CD4-positive, alpha-beta memory T cell (primary cell): ENCODE measurements around the gene HPS3. TPM values are rescaled to one million over a fixed set of nuclear protein-coding genes. Genes with fewer than 3 reads are reported as not detected.

ENCODE experiments used
- CTCF ChIA-PET: fragments of 350-600 bp; sonication (Branson Sonifier 250); formaldehyde crosslinking; loops from one replicate; lab custom pipeline; 2021; ENCODE audit warnings: inconsistent platforms; ENCODE audit not compliant: partially characterized antibody; lab: Charles Lee
- POLR2A ChIA-PET: fragments of 350-600 bp; sonication (Branson Sonifier 250); formaldehyde crosslinking; loops from one replicate; lab custom pipeline; 2021; ENCODE audit not compliant: partially characterized antibody; lab: Charles Lee
- DNase-seq, 5 donors: peaks; one replicate each; pipeline versions ENCODE4 v3.0.0 to v3.0.0-alpha.2; 2020 to 2022; ENCODE audit warnings: mixed read lengths in 1 of 5
- H3K27ac ChIP-seq: one replicate; pipeline ENCODE4 v1.7.0; 2013; ENCODE audit warnings: low read depth, low read length
- H3K27me3 ChIP-seq: 2 replicates; pipeline ENCODE4 v1.7.0; 2013; ENCODE audit warnings: mild to moderate bottlenecking, low read length, moderate library complexity; ENCODE audit not compliant: insufficient read depth
- H3K36me3 ChIP-seq: 2 replicates; pipeline ENCODE4 v1.7.0; 2013; ENCODE audit warnings: mild to moderate bottlenecking, low read length, moderate library complexity; ENCODE audit not compliant: insufficient read depth
- H3K4me1 ChIP-seq: 2 replicates; pipeline ENCODE4 v1.7.0; 2013; ENCODE audit warnings: mild to moderate bottlenecking, low read length, moderate library complexity; ENCODE audit not compliant: insufficient read depth
- H3K4me3 ChIP-seq, 2 donors: one replicate each; pipeline ENCODE4 v1.7.0; 2013; ENCODE audit warnings: low read length in 2 of 2, mild to moderate bottlenecking in 1 of 2
- H3K9me3 ChIP-seq, 2 donors: one replicate each; pipeline ENCODE4 v1.7.0; 2013; ENCODE audit warnings: low read length in 2 of 2, control low read depth in 1 of 2; ENCODE audit not compliant: control insufficient read depth in 1 of 2
- H3K27ac Mint-ChIP-seq, 7 donors: one replicate each; pipeline ENCODE4 v1.8.0; 2020 to 2021; ENCODE audit warnings: mixed read lengths in 7 of 7, mild to moderate bottlenecking in 6 of 7, inconsistent platforms in 3 of 7, moderate library complexity in 3 of 7
- H3K27me3 Mint-ChIP-seq, 2 donors: one replicate each; pipeline ENCODE4 v1.8.0; 2020 to 2021; ENCODE audit warnings: mixed read lengths in 2 of 2
- H3K36me3 Mint-ChIP-seq, 2 donors: one replicate each; pipeline ENCODE4 v1.8.0; 2020 to 2021; ENCODE audit warnings: mixed read lengths in 2 of 2, inconsistent platforms in 1 of 2, mild to moderate bottlenecking in 1 of 2
- H3K4me1 Mint-ChIP-seq, 4 donors: one replicate each; pipeline ENCODE4 v1.8.0; 2020 to 2021; ENCODE audit warnings: mixed read lengths in 4 of 4, mild to moderate bottlenecking in 1 of 4
- H3K4me3 Mint-ChIP-seq, 8 donors: one replicate each; pipeline ENCODE4 v1.8.0; 2020 to 2021; ENCODE audit warnings: mixed read lengths in 8 of 8, mild to moderate bottlenecking in 7 of 8, moderate library complexity in 6 of 8, inconsistent platforms in 3 of 8
- H3K9me3 Mint-ChIP-seq, 8 donors: one replicate each; pipeline ENCODE4 v1.8.0; 2020 to 2021; ENCODE audit warnings: mixed read lengths in 8 of 8, mild to moderate bottlenecking in 5 of 8, inconsistent platforms in 3 of 8, moderate library complexity in 1 of 8
- intact Hi-C: fragments of 100-400 bp; cut with micrococcal nuclease; formaldehyde crosslinking; loops from one replicate; pipeline ENCODE4 v1.15.1; 2023
- polyA plus RNA-seq, 2 donors: library from polyadenylated mRNA; unstranded; fragments of 300-500 nt; fragmentation: Illumina TruSeq; gene quantifications; one replicate each; pipeline ENCODE4 v1.2.3, GENCODE V29; 2021
- total RNA-seq, 2 experiments: library from RNA; stranded (reverse); gene quantifications; one replicate each; pipeline ENCODE4 v1.2.3, GENCODE V29; 2021

The HPS3 gene
- total and polyA plus RNA-seq, 4 experiments from 2014 or later: 29.5 to 45.1 (median 32.7) TPM

DNA sequence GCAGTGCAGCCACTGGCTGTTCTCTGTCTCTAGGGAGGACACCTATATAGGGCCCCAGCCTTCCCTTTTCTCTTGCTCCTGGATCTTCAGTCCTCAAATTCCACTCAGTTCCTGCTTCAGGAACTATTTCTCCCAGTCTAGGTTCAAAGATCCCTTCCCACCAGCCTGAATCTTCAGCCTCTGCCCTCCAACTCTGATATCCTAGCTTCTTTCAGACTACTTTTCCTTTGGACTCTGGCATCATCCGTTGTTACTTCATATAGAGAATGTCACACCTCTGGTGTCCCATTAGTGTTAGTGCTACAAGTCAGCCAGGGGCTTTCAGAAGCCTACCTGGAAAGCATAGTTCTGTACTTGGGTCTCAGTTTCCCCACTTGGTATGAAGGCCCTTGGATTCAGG is 10.0 kb upstream of the HPS3 start:
- H3K36me3 Mint-ChIP-seq: no peaks in the 10 kb centered on the region
- POLR2A ChIA-PET: interaction anchor here (0.9 to 1.3 kb wide), 2 partner anchors 10 to 158 kb away, joined by 5 to 7 read pairs; partner anchors contain the start of gene HPS3
- no peaks in the 10 kb centered on the region for H3K36me3 ChIP-seq
- H3K27ac ChIP-seq: no peak overlapping the region
- H3K4me3 ChIP-seq: no peak overlapping the region
- no peaks in the 10 kb centered on the region for H3K9me3 ChIP-seq
- DNase-seq: no peak
- peaks cover 0 to 5% of the 10 kb centered on the region in 2 donors for H3K27me3 Mint-ChIP-seq
- H3K9me3 Mint-ChIP-seq: no peaks in the 10 kb centered on the region
- intact Hi-C loops: no loop called here
- no peaks in the 10 kb centered on the region for H3K4me1 ChIP-seq
- peaks cover 0 to 3% (median 2%) of the 10 kb centered on the region in 4 donors for H3K4me1 Mint-ChIP-seq
- no peaks in the 10 kb centered on the region for H3K27me3 ChIP-seq
- CTCF ChIA-PET: interaction anchor here (0.8 to 8.3 kb wide), 36 partner anchors 8 to 689 kb away, joined by 3 to 154 read pairs (median 5); partner anchors contain the start of genes COMMD2, HPS3 and TM4SF18
- H3K27ac Mint-ChIP-seq: no peak overlapping the region
- H3K4me3 Mint-ChIP-seq: no peak overlapping the region

DNA sequence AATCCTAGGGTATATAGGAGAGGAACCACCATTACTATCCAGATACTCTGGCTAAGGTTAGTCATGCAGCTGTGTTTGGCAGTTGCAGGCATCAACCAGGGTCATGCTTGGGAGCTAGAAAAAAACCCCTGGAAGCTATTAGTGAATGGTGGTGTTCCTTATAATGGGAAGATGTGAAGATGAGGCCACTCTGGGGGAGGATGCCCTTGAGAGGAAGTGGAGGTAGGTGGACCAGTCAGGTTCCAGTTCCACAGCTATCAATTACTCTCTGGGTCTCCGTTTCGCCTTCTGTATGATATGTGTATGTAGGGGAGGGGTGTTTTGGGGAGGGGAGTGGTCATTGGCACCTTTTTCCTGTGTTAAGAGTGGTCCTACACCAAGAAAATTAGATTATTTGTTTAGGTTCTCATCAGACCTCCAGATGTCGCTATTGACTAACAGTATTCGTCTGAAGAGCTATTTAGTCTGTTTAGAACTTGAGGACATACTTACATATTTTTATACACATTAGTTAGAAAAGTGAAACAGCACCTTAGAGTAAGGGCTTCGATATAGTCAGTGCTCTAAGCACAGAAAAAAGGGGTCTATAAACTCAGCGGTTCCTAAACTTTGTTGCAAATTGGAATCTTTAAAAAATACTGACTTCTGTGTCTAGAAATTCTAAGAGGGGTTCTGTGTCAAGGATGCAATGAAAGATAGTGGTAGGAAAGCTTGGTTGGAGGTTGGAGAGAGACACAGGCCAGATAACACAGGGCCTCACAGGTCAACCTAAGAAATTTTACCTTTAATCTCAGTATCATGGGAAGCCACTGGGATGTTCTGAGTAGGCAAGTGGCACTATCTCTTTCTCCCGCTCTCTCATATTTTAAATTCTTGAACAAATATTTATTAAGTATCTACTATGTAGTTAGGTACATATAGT is 9.1 kb upstream of the HPS3 start:
- no peaks in the 10 kb centered on the region for H3K36me3 ChIP-seq
- ChIA-PET CTCF (interaction anchor here (0.8 to 8.3 kb wide), 45 partner anchors 9 to 688 kb away, joined by 3 to 154 read pairs (median 4); partner anchors contain the start of genes COMMD2, HPS3 and TM4SF18), POLR2A (interaction anchor here (0.9 to 1.3 kb wide), 3 partner anchors 9 to 157 kb away, joined by 3 to 7 read pairs (median 5); partner anchors contain the start of gene HPS3)
- no peaks in the 10 kb centered on the region for H3K27me3 ChIP-seq
- Mint-ChIP-seq H3K9me3 (no peaks in the 10 kb centered on the region), H3K27me3 (peaks cover 3 to 8% of the 10 kb centered on the region in 2 donors), H3K4me1 (peaks cover 0 to 3% (median 2%) of the 10 kb centered on the region in 4 donors), H3K36me3 (no peaks in the 10 kb centered on the region), H3K4me3 (no peak overlapping the region), H3K27ac (no peak overlapping the region)
- intact Hi-C loops: loop anchor here (1.0 to 5.0 kb wide), 7 partner anchors 153 to 688 kb away; partner anchors contain the start of gene COMMD2
- H3K4me3 ChIP-seq: no peak overlapping the region
- no peaks in the 10 kb centered on the region for H3K9me3 ChIP-seq
- peak in 4 of 5 donors; percentile 49 to 54 (median 51) for DNase-seq
- H3K27ac ChIP-seq: no peak overlapping the region
- H3K4me1 ChIP-seq: no peaks in the 10 kb centered on the region

DNA sequence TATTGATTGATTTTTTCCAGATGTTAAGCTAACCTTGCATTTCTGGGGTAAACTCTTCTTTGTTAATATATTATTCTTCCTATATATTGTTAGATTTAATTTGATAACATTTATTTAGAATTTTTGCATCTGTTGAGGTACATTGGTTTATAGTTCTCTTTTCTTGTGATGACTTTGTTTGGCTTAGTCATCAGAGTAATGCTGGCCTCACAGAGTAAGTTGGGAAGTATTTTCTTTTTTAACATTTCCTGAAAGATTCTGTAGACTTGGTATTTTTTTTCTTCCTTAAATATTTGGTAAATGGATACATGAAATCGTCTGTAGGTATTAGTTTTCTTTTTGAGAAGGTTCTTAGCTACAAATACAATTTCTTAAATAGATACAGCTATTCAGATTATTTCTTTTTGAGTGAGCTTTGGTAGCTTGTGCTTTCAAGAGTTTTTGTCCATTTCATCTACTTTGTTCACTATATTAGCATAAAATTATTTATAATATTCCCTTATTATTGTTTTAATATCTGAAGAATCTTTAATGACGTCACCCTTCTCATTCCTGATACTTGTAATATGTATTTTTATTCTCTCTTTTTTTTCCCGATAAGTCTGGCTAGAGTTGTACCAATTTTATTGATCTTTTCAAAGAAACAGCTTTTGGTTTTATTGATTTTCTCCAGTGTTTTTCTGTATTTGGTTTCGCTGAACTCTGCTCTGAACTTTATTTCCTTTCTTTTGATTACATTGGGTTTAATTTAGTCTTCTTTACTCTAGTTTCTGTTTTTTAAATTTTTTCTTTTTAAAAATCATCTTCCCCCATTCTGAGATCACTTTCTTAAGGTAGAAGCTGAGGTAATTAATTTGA is 6.5 kb upstream of the HPS3 start:
- no peaks in the 10 kb centered on the region for H3K9me3 ChIP-seq
- intact Hi-C loops: loop anchor here (5.0 kb wide), 3 partner anchors 219 to 629 kb away; partner anchors contain the start of gene COMMD2
- Mint-ChIP-seq H3K4me3 (no peak overlapping the region), H3K27ac (no peak overlapping the region), H3K36me3 (no peaks in the 10 kb centered on the region), H3K4me1 (peaks cover 0 to 3% (median 2%) of the 10 kb centered on the region in 4 donors), H3K9me3 (no peaks in the 10 kb centered on the region), H3K27me3 (peaks cover 4 to 11% of the 10 kb centered on the region in 2 donors)
- H3K4me3 ChIP-seq: no peak overlapping the region
- no peak overlapping the region for H3K27ac ChIP-seq
- H3K36me3 ChIP-seq: no peaks in the 10 kb centered on the region
- ChIA-PET POLR2A (no interaction called here), CTCF (interaction anchor here (1.1 to 8.3 kb wide), 8 partner anchors 8 to 685 kb away, joined by 3 to 154 read pairs (median 5); no protein-coding TSS in a partner anchor)
- H3K4me1 ChIP-seq: no peaks in the 10 kb centered on the region
- DNase-seq: no peak
- H3K27me3 ChIP-seq: no peaks in the 10 kb centered on the region

DNA sequence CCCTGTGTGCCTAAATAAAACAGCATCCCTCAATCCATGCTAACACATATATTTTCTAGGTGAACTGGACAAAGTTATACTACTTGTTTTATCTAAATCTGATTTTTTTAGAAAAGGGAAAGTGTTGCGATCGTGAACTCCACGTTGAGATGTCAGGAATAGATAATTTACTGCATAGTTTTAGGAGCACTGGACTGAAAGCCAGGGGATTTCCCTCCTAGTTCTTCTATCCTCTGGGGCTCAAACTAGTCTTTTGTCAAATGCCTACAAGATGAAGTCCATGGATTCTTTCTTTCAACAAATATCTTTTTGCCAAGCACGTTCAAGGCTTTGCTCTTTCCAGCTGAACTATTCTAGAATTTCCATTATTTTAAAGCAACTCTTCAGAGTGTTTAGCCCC is 617 bp upstream of the HPS3 start:
- POLR2A ChIA-PET: interaction anchor here (0.9 to 3.2 kb wide), 10 partner anchors 9 to 1418 kb away, joined by 3 to 25 read pairs (median 4); partner anchors contain the start of genes EIF2A, GYG1, HLTF and SERP1
- no peak for DNase-seq

DNA sequence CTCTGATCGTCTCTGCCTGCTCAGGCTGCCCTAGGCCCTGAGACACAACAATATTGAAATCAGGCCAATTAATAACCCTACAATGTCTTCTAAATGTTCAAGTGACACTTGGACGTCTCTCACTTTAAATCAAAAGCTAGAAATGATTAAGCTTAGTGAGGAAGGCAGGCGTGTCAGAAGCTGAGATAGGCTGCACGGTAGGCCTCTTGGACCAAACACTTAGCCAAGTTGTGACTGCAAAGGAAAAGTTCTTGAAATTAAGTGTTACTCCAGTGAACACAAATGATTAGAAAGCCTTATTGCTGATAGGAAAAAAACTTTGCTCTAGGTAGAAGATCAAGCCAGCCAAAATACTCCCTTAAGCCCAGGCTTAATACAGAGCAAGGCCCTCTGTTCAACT is 2.2 kb downstream of the HPS3 start:
- H3K27me3 Mint-ChIP-seq: no peaks in the 10 kb centered on the region
- POLR2A ChIA-PET: interaction anchor here (1.0 kb wide), 1 partner anchor 140 kb away, joined by 6 read pairs; the partner anchor contains the start of gene GYG1
- Histone ChIP-seq H3K4me3 (no peak overlapping the region), H3K27me3 (no peaks in the 10 kb centered on the region), H3K36me3 (no peaks in the 10 kb centered on the region), H3K9me3 (no peaks in the 10 kb centered on the region), H3K4me1 (peaks cover 36% of the 10 kb centered on the region), H3K27ac (no peak overlapping the region)
- peak overlapping the region; percentile 26 to 91 (median 80) for H3K27ac Mint-ChIP-seq
- peaks cover 44 to 62% (median 46%) of the 10 kb centered on the region in 4 donors for H3K4me1 Mint-ChIP-seq
- no peak for DNase-seq
- no peaks in the 10 kb centered on the region for H3K9me3 Mint-ChIP-seq
- CTCF ChIA-PET: interaction anchor here (1.0 to 2.1 kb wide), 4 partner anchors 9 to 141 kb away, joined by 3 to 8 read pairs (median 4); no protein-coding TSS in a partner anchor
- intact Hi-C loops: no loop called here
- peak overlapping the region; percentile 83 to 99 (median 96) for H3K4me3 Mint-ChIP-seq
- H3K36me3 Mint-ChIP-seq: peaks cover 0 to 10% of the 10 kb centered on the region in 2 donors

More for the DNA sequence above, 617 bp upstream of the HPS3 start:
- CTCF ChIA-PET: interaction anchor here (1.0 to 3.2 kb wide), 6 partner anchors 9 to 175 kb away, joined by 3 to 38 read pairs (median 4); no protein-coding TSS in a partner anchor
- Histone ChIP-seq H3K9me3 (no peaks in the 10 kb centered on the region), H3K4me1 (peaks cover 36% of the 10 kb centered on the region), H3K36me3 (no peaks in the 10 kb centered on the region), H3K27me3 (no peaks in the 10 kb centered on the region), H3K4me3 (peak overlapping the region; percentile 74 to 87), H3K27ac (peak overlapping the region; percentile 65)
- Mint-ChIP-seq H3K27me3 (peaks cover 4 to 11% of the 10 kb centered on the region in 2 donors), H3K27ac (peak overlapping the region; percentile 90 to 97 (median 93)), H3K4me3 (peak overlapping the region; percentile 92 to 99 (median 96)), H3K36me3 (peaks cover 0 to 10% of the 10 kb centered on the region in 2 donors), H3K9me3 (no peaks in the 10 kb centered on the region), H3K4me1 (peaks cover 34 to 46% (median 40%) of the 10 kb centered on the region in 4 donors)
- intact Hi-C loops: loop anchor here (1.0 to 2.0 kb wide), 2 partner anchors 43 to 138 kb away; partner anchors contain the start of genes GYG1 and HLTF

DNA sequence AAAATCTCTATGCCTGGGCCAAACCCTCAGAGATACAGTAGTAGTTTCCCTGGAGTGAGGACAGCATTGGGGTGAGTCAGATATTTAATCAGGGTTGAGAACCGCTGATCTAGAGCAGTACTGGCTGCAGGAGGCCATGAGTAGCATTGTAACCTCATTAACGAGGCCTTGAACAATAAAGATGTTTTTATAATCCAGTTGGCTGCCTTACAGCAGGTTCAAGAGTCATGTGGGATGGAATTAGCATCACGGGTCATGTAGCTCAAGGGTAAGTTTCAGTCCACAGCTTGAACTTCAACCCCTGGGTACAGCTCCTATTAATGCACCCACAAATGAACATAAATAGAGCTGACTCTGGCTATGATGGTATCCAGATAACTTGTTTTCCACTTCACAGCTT is 5.1 kb downstream of the HPS3 start:
- intact Hi-C loops: no loop called here
- CTCF ChIA-PET: interaction anchor here (0.8 kb wide), 1 partner anchor 15 kb away, joined by 4 read pairs; no protein-coding TSS in a partner anchor

More for the DNA sequence above, 5.1 kb downstream of the HPS3 start:
- H3K4me3 ChIP-seq: no peak overlapping the region
- H3K36me3 ChIP-seq: no peaks in the 10 kb centered on the region
- Mint-ChIP-seq H3K27ac (no peak overlapping the region), H3K27me3 (no peaks in the 10 kb centered on the region), H3K4me3 (no peak overlapping the region), H3K36me3 (peaks cover 2 to 5% of the 10 kb centered on the region in 2 donors), H3K4me1 (peaks cover 33 to 58% (median 43%) of the 10 kb centered on the region in 4 donors), H3K9me3 (no peaks in the 10 kb centered on the region)
- no peaks in the 10 kb centered on the region for H3K27me3 ChIP-seq
- POLR2A ChIA-PET: no interaction called here
- DNase-seq: no peak
- H3K27ac ChIP-seq: no peak overlapping the region
- peaks cover 27% of the 10 kb centered on the region for H3K4me1 ChIP-seq
- H3K9me3 ChIP-seq: no peaks in the 10 kb centered on the region
